WI38 (cell line): ENCODE results near the gene RTN3.

ENCODE experiments used
- H3K4me3 ChIP-seq: 2 replicates; pipeline ENCODE4 v1.5.1; 2011; ENCODE audit warnings: low read depth, mild to moderate bottlenecking, control low read depth, low read length
- TF ChIP-seq, protein P1 (sequence below): IDR thresholded peaks from 2 replicates; pipeline ENCODE4 v1.5.1; 2012; ENCODE audit warnings: low read depth, mild to moderate bottlenecking, control low read depth, low read length

Gene RTN3

DNA sequence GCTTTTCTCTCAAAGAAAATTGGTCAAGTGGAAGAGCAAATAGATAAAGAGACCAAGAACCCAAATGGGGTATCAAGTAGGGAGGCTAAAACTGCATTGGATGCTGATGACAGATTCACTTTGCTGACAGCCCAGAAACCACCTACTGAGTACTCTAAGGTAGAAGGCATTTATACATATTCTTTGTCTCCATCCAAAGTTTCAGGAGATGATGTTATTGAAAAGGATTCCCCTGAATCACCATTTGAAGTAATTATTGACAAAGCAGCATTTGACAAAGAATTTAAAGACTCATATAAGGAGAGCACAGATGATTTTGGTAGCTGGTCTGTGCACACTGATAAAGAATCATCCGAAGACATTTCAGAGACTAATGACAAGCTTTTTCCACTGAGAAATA, 37.7 kb downstream of the RTN3 start:
- no peak overlapping the region for H3K4me3 ChIP-seq
- TF ChIP-seq, protein P1, sequence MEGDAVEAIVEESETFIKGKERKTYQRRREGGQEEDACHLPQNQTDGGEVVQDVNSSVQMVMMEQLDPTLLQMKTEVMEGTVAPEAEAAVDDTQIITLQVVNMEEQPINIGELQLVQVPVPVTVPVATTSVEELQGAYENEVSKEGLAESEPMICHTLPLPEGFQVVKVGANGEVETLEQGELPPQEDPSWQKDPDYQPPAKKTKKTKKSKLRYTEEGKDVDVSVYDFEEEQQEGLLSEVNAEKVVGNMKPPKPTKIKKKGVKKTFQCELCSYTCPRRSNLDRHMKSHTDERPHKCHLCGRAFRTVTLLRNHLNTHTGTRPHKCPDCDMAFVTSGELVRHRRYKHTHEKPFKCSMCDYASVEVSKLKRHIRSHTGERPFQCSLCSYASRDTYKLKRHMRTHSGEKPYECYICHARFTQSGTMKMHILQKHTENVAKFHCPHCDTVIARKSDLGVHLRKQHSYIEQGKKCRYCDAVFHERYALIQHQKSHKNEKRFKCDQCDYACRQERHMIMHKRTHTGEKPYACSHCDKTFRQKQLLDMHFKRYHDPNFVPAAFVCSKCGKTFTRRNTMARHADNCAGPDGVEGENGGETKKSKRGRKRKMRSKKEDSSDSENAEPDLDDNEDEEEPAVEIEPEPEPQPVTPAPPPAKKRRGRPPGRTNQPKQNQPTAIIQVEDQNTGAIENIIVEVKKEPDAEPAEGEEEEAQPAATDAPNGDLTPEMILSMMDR: no peak

- TF ChIP-seq, protein P1: no peak
- no peak overlapping the region for H3K4me3 ChIP-seq
Measured at GRCh38 chr11:63719987-63720386, 38.7 kb downstream of the RTN3 start.

DNA sequence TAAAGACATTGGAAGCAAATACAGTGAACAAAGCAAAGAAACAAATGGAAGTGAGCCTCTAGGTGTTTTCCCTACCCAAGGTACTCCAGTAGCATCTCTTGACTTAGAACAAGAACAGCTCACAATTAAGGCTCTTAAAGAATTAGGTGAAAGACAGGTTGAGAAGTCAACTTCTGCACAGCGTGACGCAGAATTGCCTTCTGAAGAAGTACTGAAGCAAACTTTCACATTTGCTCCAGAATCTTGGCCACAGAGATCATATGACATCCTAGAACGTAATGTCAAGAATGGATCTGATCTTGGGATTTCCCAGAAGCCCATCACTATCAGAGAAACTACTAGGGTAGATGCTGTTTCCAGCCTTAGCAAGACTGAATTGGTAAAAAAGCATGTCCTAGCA, 39.3 kb downstream of the RTN3 start:
- TF ChIP-seq, protein P1: no peak
- no peak overlapping the region for H3K4me3 ChIP-seq

- TF ChIP-seq, protein P1: no peak
- H3K4me3 ChIP-seq: no peak overlapping the region
Measured at GRCh38 chr11:63729326-63729725, 48.0 kb downstream of the RTN3 start.

GRCh38 chr11:63736864-63737263, 55.6 kb downstream of the RTN3 start:
- TF ChIP-seq, protein P1: no peak
- no peak overlapping the region for H3K4me3 ChIP-seq

- TF ChIP-seq, protein P1: no peak
- no peak overlapping the region for H3K4me3 ChIP-seq
Measured at GRCh38 chr11:63737718-63738117, 56.4 kb downstream of the RTN3 start.

- TF ChIP-seq, protein P1: peak; percentile 93
- no peak overlapping the region for H3K4me3 ChIP-seq
Measured at GRCh38 chr11:63738720-63739360, 57.5 kb downstream of the RTN3 start.
